H1 (cell line): ENCODE results near the gene NCCRP1. TPM values are rescaled to one million over a fixed set of nuclear protein-coding genes. Genes with fewer than 3 reads are reported as not detected.

ENCODE experiments used
- CHD7 ChIP-seq: fragments of 300-600 bp; sonication (generic); IDR thresholded peaks from 2 replicates; pipeline ENCODE4 v1.7.1; 2012; ENCODE audit warnings: low read length, moderate library complexity, mild to moderate bottlenecking, inconsistent platforms; ENCODE audit not compliant: insufficient replicate concordance
- polyA plus RNA-seq, 7 experiments: library from polyadenylated mRNA; depleted of rRNA in 3 of 7; stranded (reverse) in 5 of 7; unstranded in 2 of 7; fragments of >200 nt in 5 of 7; fragments of 200-250 nt in 2 of 7; gene quantifications; 1 replicate in 5 of 7; 2 replicates in 1 of 7; 4 replicates in 1 of 7; pipeline versions ENCODE4 v1.2.1 to v1.2.3, GENCODE V29; 2011 to 2013; ENCODE audit warnings: missing spikeins in 2 of 7, mixed read lengths in 2 of 7
- total RNA-seq: library from RNA; stranded (reverse); fragmentation: NEBNext Ultra II Directional; extraction: Animal tissue kit (Norgen Biotek cat#: 25700); gene quantifications from 2 replicates; pipeline ENCODE4 v1.2.1, GENCODE V29; 2021

NCCRP1 gene
- total and polyA plus RNA-seq, 2 of the 8 experiments (the other 6 are each of a cell fraction or from before 2014, with no cell fraction given): 2.8 to 7.9 TPM

GRCh38 chr19:39154629-39155100 is 42.1 kb upstream of the NCCRP1 start (continued):
- TF ChIP-seq CHD7: no peak
